SK-N-MC (cell line): Measurements from ENCODE around the gene NKX2-4.

Experiments
- EZH2 ChIP-seq: fragments of 200-600 bp; sonication (generic); IDR thresholded peaks from one replicate; pipeline ENCODE4 v1.6.1; 2017; ENCODE audit warnings: antibody characterized with exemption
- FOXP2 ChIP-seq: optimal IDR thresholded peaks from 2 replicates; pipeline ENCODE3; 2011; ENCODE audit warnings: mild to moderate bottlenecking, moderate library complexity; ENCODE audit not compliant: insufficient read depth; ENCODE audit errors: extremely low read length, control extremely low read depth
- POLR2AphosphoS5 ChIP-seq: IDR thresholded peaks from 2 replicates; pipeline ENCODE4 v1.6.1; 2012; ENCODE audit warnings: mild to moderate bottlenecking, low read depth, low read length, borderline replicate concordance

DNA sequence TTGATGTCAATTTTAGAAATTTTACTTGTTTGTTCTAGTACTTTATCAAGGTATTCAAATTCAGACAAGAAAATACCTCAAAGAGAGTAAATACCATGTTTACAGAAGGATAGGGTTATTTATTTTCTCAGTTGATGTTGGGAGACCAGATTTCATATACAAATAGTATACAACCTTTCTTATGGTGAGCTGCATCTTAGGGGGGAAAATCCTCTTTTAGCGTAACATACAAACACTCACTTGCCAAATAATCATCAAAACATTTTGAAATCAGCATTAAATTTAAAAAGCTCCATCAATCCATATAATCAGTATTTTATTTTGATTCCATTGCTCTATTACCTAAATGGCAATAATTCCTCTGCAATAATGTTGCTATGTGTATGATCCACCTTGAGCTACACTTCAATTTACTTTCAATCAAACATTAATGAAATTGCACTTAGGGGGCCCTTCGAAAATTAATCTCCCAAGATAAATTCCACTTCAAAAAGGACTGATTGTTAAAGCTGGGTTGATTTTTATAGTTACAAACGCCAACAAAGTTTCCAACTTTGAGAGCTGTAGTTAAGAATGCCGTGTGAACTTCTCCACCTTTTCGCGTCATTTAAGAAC, 2.2 kb downstream of the NKX2-4 start:
- TF ChIP-seq POLR2AphosphoS5 (no peak), EZH2 (no peak), FOXP2 (no peak)
